SJSA1 (cell line): Measurements from ENCODE around the gene PLBD2. TPM values are rescaled to one million over a fixed set of nuclear protein-coding genes. Genes with fewer than 3 reads are reported as not detected.

Source experiments
- DNase-seq, 2 experiments: peaks; one replicate each; pipeline ENCODE4 v3.0.0-alpha.2; 2015 to 2020; ENCODE audit warnings: low spot score in 2 of 2, low read depth in 1 of 2
- H3K27ac ChIP-seq: fragments of 250-450 bp; sonication (Bioruptor Pico); 2 replicates; pipeline ENCODE4 v1.5.1; 2020; ENCODE audit warnings: mild to moderate bottlenecking, moderate library complexity
- H3K27me3 ChIP-seq: fragments of 250-450 bp; sonication (Bioruptor Pico); replicated peaks from 2 replicates; pipeline ENCODE4 v1.5.1; 2020; ENCODE audit warnings: mild to moderate bottlenecking, moderate library complexity
- H3K36me3 ChIP-seq: fragments of 250-450 bp; sonication (Bioruptor Pico); 2 replicates; pipeline ENCODE4 v1.5.1; 2020; ENCODE audit warnings: mild to moderate bottlenecking
- H3K4me1 ChIP-seq: fragments of 250-450 bp; sonication (Bioruptor Pico); replicated peaks from 2 replicates; pipeline ENCODE4 v1.6.1; 2021; ENCODE audit warnings: mild to moderate bottlenecking
- H3K4me3 ChIP-seq: fragments of 250-450 bp; sonication (Bioruptor Pico); 2 replicates; pipeline ENCODE4 v1.5.1; 2020; ENCODE audit warnings: mild to moderate bottlenecking
- H3K9me3 ChIP-seq: fragments of 250-450 bp; sonication (Bioruptor Pico); replicated peaks from 2 replicates; pipeline ENCODE4 v1.5.1; 2020; ENCODE audit warnings: mild to moderate bottlenecking
- total RNA-seq: library from RNA; depleted of rRNA; stranded (reverse); fragments of >200 nt; shearing (Covaris generic); gene quantifications from 2 replicates; pipeline ENCODE4 v1.2.3, GENCODE V29; 2014

The PLBD2 gene
- total RNA-seq, 1 experiment from 2014 or later: 11.8 TPM

DNA sequence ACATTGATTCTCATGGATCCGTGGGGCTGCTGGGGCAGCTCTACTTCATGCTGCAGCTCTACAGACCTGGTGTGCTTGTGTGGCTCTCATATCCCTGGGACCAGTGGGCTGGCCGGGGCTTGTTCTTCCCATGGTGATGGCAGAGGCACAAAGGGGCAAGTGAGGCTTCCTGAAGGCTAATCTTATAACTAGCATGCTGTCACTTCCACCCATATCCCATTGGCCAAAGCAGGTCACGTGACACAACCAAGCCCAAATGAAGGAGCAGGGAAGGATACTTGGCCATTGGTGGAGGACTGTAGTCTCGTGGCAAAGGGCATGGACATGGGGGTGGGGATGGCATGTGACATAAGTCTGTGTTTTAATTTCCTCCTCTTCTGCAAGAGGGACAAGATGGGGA, 9.9 kb downstream of the PLBD2 start:
- DNase-seq: no peak
- no peak overlapping the region for H3K4me3 ChIP-seq
- H3K27ac ChIP-seq: no peak overlapping the region
- H3K9me3 ChIP-seq: no peaks in the 10 kb centered on the region
- no peaks in the 10 kb centered on the region for H3K4me1 ChIP-seq
- H3K36me3 ChIP-seq: no peaks in the 10 kb centered on the region
- H3K27me3 ChIP-seq: no peaks in the 10 kb centered on the region

DNA sequence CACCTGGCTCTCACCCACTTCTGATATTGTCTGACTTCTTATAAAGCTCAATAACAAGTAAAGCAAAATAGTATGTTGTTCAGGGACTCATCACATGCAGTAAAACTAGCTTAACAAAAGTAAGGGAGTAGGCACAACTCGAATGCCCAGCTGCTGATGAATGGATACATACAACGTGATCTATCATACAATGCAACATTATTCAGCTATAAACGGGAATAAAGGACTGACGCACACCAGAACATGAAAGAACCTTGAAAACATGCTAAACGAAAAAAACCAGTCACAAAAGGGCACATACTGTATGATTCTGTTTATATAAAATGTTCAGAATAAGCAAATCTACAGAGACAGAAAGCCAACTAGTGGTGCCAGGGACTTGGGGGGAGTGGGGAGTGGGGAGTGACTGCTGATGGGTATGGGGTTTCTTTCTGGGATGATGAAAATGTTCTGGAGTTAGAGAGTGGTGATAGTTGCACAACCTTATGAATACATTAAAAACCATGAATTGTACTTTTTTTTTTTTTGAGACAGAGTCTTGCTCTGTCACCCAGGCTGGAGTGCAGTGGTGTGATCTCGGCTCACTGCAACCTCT, 11.1 kb downstream of the PLBD2 start:
- Histone ChIP-seq H3K27ac (no peak overlapping the region), H3K36me3 (no peaks in the 10 kb centered on the region), H3K27me3 (no peaks in the 10 kb centered on the region), H3K4me3 (no peak overlapping the region), H3K9me3 (no peaks in the 10 kb centered on the region), H3K4me1 (no peaks in the 10 kb centered on the region)
- DNase-seq: no peak

DNA sequence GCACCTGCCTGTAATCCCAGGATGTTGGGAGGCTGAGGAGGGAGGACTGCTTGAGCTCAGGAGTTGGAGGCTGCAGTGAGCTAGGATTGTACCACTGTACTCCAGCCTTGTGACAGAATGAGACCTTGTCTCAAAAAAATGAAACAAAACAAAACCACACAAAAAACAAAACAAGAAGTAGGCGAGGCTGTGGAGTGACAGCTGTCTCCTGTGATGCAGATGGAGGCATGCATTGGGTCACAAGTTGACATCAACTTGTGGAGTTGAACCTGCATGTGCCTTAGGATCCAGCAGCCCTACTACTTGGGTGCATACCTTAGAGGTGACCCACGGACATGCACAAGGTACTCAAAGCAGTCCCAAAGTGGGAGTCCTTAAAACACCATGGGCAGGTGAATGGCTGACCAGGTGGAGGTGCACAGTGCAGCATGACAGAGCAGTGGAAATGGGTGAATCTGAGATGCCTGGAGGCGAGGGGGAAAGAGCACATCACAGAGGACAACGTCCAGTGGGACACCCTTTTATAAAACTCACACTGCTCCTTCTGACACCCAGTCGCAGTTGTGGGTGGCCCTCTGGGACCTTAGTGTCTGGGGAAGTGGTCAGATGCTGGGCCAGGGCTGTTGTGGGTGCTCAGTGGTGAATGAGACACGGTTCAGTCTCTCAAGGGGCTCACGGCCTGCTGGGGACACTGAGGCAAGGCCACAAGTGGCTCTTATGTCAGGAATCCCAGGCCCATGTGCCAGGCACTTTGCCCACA, 12.7 kb downstream of the PLBD2 start:
- peaks cover 7% of the 10 kb centered on the region; the same call in 1 of the 2 replicates for H3K36me3 ChIP-seq
- DNase-seq: no peak
- no peak overlapping the region for H3K4me3 ChIP-seq
- H3K27ac ChIP-seq: no peak overlapping the region
- no peaks in the 10 kb centered on the region for H3K27me3 ChIP-seq
- no peaks in the 10 kb centered on the region for H3K9me3 ChIP-seq
- H3K4me1 ChIP-seq: no peaks in the 10 kb centered on the region

DNA sequence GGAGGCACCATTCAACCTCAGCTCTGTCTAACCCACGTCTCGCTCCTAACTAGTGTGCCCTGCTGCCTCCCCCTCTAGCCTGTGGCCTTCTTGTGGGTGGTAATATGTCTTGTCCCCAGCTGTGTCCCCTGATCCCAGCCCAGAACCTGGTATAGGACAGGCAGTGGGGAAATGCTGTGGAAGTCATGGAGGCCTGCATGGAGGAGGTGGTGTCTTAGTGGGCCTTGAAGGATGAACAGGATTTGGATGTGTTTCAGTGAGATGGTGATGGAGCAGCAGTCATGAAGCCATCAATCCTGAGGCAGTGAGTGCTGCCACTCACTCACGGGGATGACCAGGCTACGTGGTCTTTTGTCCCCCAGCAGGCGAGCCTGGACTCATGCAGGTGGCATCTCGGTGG, 13.4 kb downstream of the PLBD2 start:
- H3K27me3 ChIP-seq: no peaks in the 10 kb centered on the region
- H3K4me3 ChIP-seq: no peak overlapping the region
- H3K4me1 ChIP-seq: no peaks in the 10 kb centered on the region
- no peak for DNase-seq
- no peaks in the 10 kb centered on the region for H3K9me3 ChIP-seq
- H3K36me3 ChIP-seq: peaks cover 7% of the 10 kb centered on the region; the same call in 1 of the 2 replicates
- no peak overlapping the region for H3K27ac ChIP-seq

DNA sequence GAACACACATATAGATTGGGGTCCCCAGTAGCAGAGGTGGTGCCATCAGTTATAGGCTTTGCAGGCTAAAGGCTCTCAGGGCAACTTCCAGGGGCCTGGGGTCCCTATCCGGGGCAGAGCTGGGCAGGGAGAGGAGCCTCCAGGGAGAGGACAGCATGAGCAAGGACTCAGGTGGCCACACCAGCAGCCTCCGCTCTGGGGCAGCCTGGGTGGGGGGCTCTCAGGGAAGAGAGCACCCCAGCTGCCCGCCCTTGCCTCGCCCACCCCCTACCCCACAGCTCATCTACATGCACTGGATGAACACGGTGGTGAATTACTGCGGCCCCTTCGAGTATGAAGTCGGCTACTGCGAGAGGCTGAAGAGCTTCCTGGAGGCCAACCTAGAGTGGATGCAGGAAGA, 14.0 kb downstream of the PLBD2 start:
- no peaks in the 10 kb centered on the region for H3K27me3 ChIP-seq
- H3K4me1 ChIP-seq: no peaks in the 10 kb centered on the region
- no peak overlapping the region for H3K27ac ChIP-seq
- DNase-seq: no peak
- no peak overlapping the region for H3K4me3 ChIP-seq
- H3K36me3 ChIP-seq: peaks cover 7% of the 10 kb centered on the region; the same call in 1 of the 2 replicates
- H3K9me3 ChIP-seq: no peaks in the 10 kb centered on the region

DNA sequence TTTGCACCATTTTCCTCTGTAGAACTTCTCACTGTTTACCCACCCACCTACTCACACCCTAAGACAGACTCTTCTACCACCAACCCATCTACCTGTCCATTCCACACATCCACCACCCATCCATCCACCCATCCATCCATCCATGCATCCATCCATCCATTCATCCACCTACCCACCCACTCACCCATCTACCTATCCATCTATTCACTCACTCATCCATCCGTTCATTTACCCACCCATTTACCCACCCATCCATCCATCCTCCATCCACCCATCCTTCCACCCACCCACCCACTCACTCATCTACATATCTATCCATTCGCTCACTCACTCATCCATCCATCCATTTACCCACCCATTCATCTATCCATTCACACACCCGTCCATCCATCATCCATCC, 15.1 kb downstream of the PLBD2 start:
- Histone ChIP-seq H3K4me3 (no peak overlapping the region), H3K4me1 (no peaks in the 10 kb centered on the region), H3K36me3 (peaks cover 7% of the 10 kb centered on the region; the same call in 1 of the 2 replicates), H3K27ac (no peak overlapping the region), H3K27me3 (no peaks in the 10 kb centered on the region), H3K9me3 (no peaks in the 10 kb centered on the region)
- DNase-seq: no peak

DNA sequence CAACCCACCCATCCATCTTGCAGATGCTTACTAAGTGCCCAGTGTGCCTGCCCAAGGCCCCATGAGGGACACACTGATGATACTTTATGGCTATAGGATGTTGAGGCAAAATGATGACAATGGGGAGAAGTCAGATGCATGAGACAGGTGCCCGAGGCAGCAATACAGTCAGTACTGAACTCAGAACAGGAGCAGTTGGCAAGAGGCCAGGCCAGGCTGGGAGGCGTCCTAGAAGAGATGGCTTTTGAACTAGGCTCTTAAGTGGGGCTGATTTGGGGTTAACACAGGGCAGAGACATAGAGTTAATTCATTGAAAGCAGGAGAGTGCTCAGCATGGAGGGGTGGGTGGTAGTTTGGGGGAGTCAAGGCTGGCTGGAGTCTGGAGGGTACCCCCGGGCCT, 15.6 kb downstream of the PLBD2 start:
- Histone ChIP-seq H3K4me3 (no peak overlapping the region), H3K4me1 (no peaks in the 10 kb centered on the region), H3K9me3 (no peaks in the 10 kb centered on the region), H3K27ac (no peak overlapping the region), H3K36me3 (peaks cover 7% of the 10 kb centered on the region; the same call in 1 of the 2 replicates), H3K27me3 (no peaks in the 10 kb centered on the region)
- no peak for DNase-seq

DNA sequence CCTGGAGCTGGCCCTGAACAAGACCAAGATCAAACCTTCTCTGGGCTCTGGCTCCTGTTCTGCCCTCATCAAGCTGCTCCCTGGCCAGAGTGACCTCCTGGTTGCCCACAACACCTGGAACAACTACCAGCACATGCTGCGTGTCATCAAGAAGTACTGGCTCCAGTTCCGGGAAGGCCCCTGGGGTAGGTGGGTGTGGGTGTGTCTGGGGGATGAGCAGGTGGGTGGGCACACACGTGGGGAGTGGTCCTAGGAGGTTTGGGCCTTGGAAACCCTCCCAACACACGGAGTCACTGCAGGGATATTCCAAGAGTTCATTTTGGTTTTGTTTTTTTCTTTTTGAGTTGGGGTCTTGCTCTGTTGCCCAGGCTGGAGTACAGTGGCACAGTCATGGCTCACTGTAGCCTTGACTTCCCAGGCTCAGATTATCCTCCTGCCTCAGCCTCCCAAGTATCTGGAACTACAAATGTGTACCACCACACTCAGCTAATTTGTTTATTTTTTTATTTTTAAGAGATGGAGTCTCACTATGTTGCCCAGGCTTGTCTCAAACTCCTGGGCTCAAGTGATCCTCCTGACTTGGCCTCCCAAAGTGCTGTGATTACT, 16.5 kb downstream of the PLBD2 start:
- H3K27ac ChIP-seq: no peak overlapping the region
- no peaks in the 10 kb centered on the region for H3K27me3 ChIP-seq
- no peaks in the 10 kb centered on the region for H3K9me3 ChIP-seq
- H3K4me1 ChIP-seq: no peaks in the 10 kb centered on the region
- DNase-seq: no peak
- peaks cover 7% of the 10 kb centered on the region; the same call in 1 of the 2 replicates for H3K36me3 ChIP-seq
- no peak overlapping the region for H3K4me3 ChIP-seq

DNA sequence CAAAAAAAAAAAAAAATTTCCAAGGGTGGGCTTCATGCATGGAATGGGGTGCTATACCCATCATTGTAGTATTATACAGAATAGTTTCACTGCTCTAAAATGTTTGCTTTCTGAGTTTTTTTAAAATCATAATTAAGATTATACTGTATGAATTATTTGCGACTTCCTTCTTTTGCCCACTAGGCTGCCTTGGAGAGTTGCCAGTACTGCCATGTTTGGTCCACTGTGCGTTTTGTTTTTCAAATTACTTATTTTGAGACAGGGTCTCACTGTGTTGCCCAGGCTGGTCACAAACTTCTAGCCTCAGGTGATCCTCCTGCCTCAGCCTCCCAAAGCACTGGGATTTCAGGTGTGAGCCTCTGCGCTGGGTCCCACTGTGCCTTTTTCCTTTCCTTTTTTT, 19.9 kb downstream of the PLBD2 start:
- no peak for DNase-seq
- no peaks in the 10 kb centered on the region for H3K27me3 ChIP-seq
- H3K4me1 ChIP-seq: no peaks in the 10 kb centered on the region

DNA sequence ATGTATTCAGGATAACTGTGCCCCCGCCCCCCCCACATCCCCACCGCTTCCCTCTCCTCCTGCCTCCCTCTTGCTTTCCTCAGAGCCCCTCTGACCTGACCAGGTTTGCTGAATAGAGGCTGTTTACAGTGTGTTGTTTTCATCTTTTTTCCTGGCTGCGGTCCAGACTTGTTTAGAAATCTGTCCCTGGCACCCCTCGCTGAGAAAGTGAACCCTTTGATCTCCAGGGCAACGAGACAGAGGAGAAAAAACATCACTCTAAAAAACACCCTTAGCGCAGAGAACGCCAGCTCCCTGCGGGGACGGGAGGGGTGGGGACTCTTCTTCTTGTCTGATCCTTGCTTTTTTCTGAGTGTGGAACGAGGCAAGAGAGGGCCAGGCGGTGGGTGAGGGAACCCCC, 22.8 kb downstream of the PLBD2 start:
- H3K4me3 ChIP-seq: no peak overlapping the region
- no peak for DNase-seq
- H3K4me1 ChIP-seq: no peaks in the 10 kb centered on the region
- no peaks in the 10 kb centered on the region; the same call in 1 of the 2 replicates for H3K36me3 ChIP-seq
- H3K27ac ChIP-seq: no peak overlapping the region
- no peaks in the 10 kb centered on the region for H3K27me3 ChIP-seq
- no peaks in the 10 kb centered on the region for H3K9me3 ChIP-seq

More for the DNA sequence above, 19.9 kb downstream of the PLBD2 start:
- H3K36me3 ChIP-seq: peaks cover 7% of the 10 kb centered on the region; the same call in 1 of the 2 replicates
- no peak overlapping the region for H3K4me3 ChIP-seq
- H3K9me3 ChIP-seq: no peaks in the 10 kb centered on the region
- no peak overlapping the region for H3K27ac ChIP-seq

DNA sequence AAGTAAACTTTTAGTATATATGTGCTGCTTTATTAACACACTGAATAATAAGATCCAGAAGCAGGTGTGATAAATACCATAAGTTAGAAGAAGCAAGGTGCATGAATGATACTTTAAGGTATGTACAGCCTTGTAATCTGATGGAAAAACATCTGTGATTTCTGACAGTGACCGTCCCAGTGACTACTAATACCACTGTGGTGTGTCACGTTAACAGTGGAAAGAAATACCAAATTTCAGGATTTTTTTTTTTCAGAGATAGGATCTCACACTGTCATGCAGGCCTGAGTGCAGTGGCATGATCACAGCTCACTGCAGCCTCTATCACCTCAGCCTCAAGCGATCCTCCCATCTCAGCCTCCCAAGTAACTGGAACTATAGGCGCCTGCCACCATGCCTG, 23.8 kb downstream of the PLBD2 start:
- no peak for DNase-seq
- H3K36me3 ChIP-seq: no peaks in the 10 kb centered on the region; the same call in 1 of the 2 replicates
- no peaks in the 10 kb centered on the region for H3K27me3 ChIP-seq
- no peak overlapping the region for H3K27ac ChIP-seq
- no peaks in the 10 kb centered on the region for H3K9me3 ChIP-seq
- no peaks in the 10 kb centered on the region for H3K4me1 ChIP-seq
- no peak overlapping the region for H3K4me3 ChIP-seq

DNA sequence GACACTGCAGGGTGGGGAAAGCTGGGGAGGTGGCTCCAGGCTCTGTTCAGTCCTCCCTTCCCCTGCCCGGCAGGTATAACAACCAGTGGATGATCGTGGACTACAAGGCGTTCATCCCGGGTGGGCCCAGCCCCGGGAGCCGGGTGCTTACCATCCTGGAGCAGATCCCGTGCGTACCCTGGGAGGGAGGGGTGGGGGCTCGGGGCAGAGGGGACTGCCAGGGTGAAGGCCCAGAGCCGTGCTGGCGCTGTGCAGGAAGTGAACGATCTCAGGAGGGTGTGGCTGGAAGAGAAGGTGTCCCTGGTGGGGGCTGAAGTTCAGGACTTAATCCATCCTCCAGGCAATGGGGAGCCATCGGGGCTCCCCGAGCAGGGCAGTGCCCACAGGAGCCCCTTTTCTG, 26.4 kb downstream of the PLBD2 start:
- Histone ChIP-seq H3K27me3 (no peaks in the 10 kb centered on the region), H3K9me3 (no peaks in the 10 kb centered on the region), H3K36me3 (no peaks in the 10 kb centered on the region; the same call in 1 of the 2 replicates), H3K27ac (no peak overlapping the region), H3K4me3 (no peak overlapping the region), H3K4me1 (no peaks in the 10 kb centered on the region)
- DNase-seq: no peak

DNA sequence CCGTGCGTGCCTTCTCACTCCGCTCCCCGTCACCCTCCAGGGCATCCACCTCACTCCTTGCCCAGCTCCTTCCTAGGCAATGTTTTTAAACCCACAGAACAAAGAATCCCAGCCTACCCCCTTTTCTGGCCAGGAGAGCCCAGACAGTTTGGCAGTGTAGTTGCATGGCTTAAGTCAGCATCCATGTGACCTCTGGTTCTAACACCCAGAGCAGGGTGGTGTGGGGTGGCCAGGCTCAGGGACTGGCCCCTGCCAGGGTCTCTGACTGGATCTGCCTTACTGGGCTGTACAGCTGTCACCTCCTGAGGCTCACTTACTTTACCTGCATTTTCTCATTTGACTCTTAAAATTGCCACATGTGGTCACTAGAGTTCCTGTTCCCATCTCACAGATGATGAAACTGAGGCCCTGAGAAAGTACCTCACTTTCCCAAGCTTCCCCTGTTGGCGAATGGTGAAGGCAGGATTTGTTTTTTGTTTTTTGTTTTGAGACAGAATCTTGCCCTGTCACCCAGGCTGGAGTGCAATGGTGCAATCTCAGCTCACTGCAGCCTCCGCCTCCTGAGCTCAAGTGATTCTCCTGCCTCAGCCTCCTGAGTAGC, 27.0 kb downstream of the PLBD2 start:
- no peaks in the 10 kb centered on the region for H3K9me3 ChIP-seq
- no peak overlapping the region for H3K4me3 ChIP-seq
- no peak for DNase-seq
- no peaks in the 10 kb centered on the region for H3K27me3 ChIP-seq
- no peak overlapping the region for H3K27ac ChIP-seq
- H3K36me3 ChIP-seq: no peaks in the 10 kb centered on the region; the same call in 1 of the 2 replicates
- no peaks in the 10 kb centered on the region for H3K4me1 ChIP-seq
